HepG2 (cell line): ENCODE data around the gene TM4SF4. TPM values are rescaled to one million over a fixed set of nuclear protein-coding genes. Genes with fewer than 3 reads are reported as not detected.

Experiments used
- BHLHE40 ChIP-seq: IDR thresholded peaks from 2 replicates; pipeline ENCODE4 v1.6.1; 2011; ENCODE audit warnings: low read length, improper control_type of control experiment
- BRD4 ChIP-seq: sonication (generic); formaldehyde crosslinking; IDR thresholded peaks from 2 replicates; pipeline ENCODE4 v1.4.0; 2020; ENCODE audit warnings: missing genetic modification reagents
- FOSL2 ChIP-seq: sonication (generic); formaldehyde crosslinking; IDR thresholded peaks from 2 replicates; pipeline ENCODE4 v1.4.0; 2020; ENCODE audit warnings: missing genetic modification reagents
- KAT8 ChIP-seq: IDR thresholded peaks from 2 replicates; pipeline ENCODE4 v1.6.1; 2016; ENCODE audit warnings: missing genetic modification reagents, missing compliant biosample characterization
- KDM2A ChIP-seq: sonication (generic); formaldehyde crosslinking; IDR thresholded peaks from 2 replicates; pipeline ENCODE4 v1.4.0; 2020; ENCODE audit warnings: low read depth, missing genetic modification reagents, borderline replicate concordance
- MIER2 ChIP-seq: IDR thresholded peaks from 2 replicates; pipeline ENCODE4 v1.6.1; 2016; ENCODE audit warnings: missing biosample characterization, missing genetic modification reagents
- RARA ChIP-seq: IDR thresholded peaks from 2 replicates; pipeline ENCODE4 v1.6.1; 2016; ENCODE audit warnings: missing genetic modification reagents, missing compliant biosample characterization
- SALL2 ChIP-seq: sonication (generic); formaldehyde crosslinking; IDR thresholded peaks from 2 replicates; pipeline ENCODE4 v1.8.1; 2023; ENCODE audit warnings: mild to moderate bottlenecking, missing genetic modification reagents, inconsistent platforms
- SPEN ChIP-seq: sonication (generic); formaldehyde crosslinking; IDR thresholded peaks from 2 replicates; pipeline ENCODE4 v1.5.1; 2020; ENCODE audit warnings: low read depth, mild to moderate bottlenecking, missing genetic modification reagents
- XRCC5 ChIP-seq: fragments of 200-400 bp; formaldehyde crosslinking; optimal IDR thresholded peaks from 2 replicates; pipeline ENCODE3; 2017; ENCODE audit warnings: mild to moderate bottlenecking, low read length
- ZFP82 ChIP-seq: sonication (generic); formaldehyde crosslinking; IDR thresholded peaks from 2 replicates; pipeline ENCODE4 v1.5.1; 2020; ENCODE audit warnings: mild to moderate bottlenecking, missing genetic modification reagents, borderline replicate concordance
- ZNF205 ChIP-seq: IDR thresholded peaks from 2 replicates; pipeline ENCODE4 v1.6.1; 2018; ENCODE audit warnings: missing biosample characterization, missing genetic modification reagents
- ZNF24 ChIP-seq: fragments of 450-650 bp; IDR thresholded peaks from 2 replicates; pipeline ENCODE4 v1.6.1; 2017; ENCODE audit warnings: antibody characterized with exemption, mild to moderate bottlenecking
- ZNF878 ChIP-seq: sonication (generic); formaldehyde crosslinking; IDR thresholded peaks from 2 replicates; pipeline ENCODE4 v1.8.1; 2023; ENCODE audit warnings: mild to moderate bottlenecking, missing genetic modification reagents, moderate library complexity
- ZSCAN29 ChIP-seq: sonication (generic); formaldehyde crosslinking; conservative IDR thresholded peaks from 2 replicates; pipeline ENCODE4 v1.4.0; 2020; ENCODE audit warnings: mild to moderate bottlenecking, missing genetic modification reagents
- polyA plus RNA-seq, 8 experiments: library from polyadenylated mRNA; depleted of rRNA in 3 of 8; stranded (reverse) in 7 of 8; unstranded in 1 of 8; fragments of >200 nt; fragmentation: Illumina TruSeq in 4 of 8; extraction: Trizol in 4 of 8; gene quantifications; 2 replicates each; pipeline versions ENCODE4 v1.2.1 to v1.2.3, GENCODE V29; 2011 to 2016; ENCODE audit warnings: low read depth in 4 of 8, missing spikeins in 1 of 8, mixed read lengths in 1 of 8; ENCODE audit not compliant: insufficient read depth in 1 of 8
- total RNA-seq, 5 experiments: library from RNA; depleted of rRNA; stranded (reverse); fragments of >200 nt; fragmentation: Illumina TruSeq; extraction: Trizol; gene quantifications; 2 replicates each; pipeline ENCODE4 v1.2.3, GENCODE V29; 2016; ENCODE audit warnings: low read depth in 1 of 5
- TF ChIP-seq, protein P1 (sequence below): sonication (generic); formaldehyde crosslinking; IDR thresholded peaks from 2 replicates; pipeline ENCODE4 v1.5.0; 2020; ENCODE audit warnings: mild to moderate bottlenecking, missing genetic modification reagents, moderate library complexity
- TF ChIP-seq, protein P2 (sequence below): IDR thresholded peaks from 2 replicates; pipeline ENCODE4 v1.6.1; 2016; ENCODE audit warnings: mild to moderate bottlenecking, missing biosample characterization, missing genetic modification reagents
- TF ChIP-seq, protein P3 (sequence below): sonication (generic); formaldehyde crosslinking; IDR thresholded peaks from 2 replicates; pipeline ENCODE4 v1.4.0; 2020; ENCODE audit warnings: missing genetic modification reagents, borderline replicate concordance
- TF ChIP-seq, protein P4 (sequence below): sonication (generic); formaldehyde crosslinking; IDR thresholded peaks from 2 replicates; pipeline ENCODE4 v1.4.0; 2020; ENCODE audit warnings: missing genetic modification reagents, borderline replicate concordance
- TF ChIP-seq, protein P5 (sequence below): sonication (generic); formaldehyde crosslinking; IDR thresholded peaks from 2 replicates; pipeline ENCODE4 v1.4.0; 2020; ENCODE audit warnings: missing genetic modification reagents

TM4SF4 gene
- total and polyA plus RNA-seq, 2 of the 13 experiments (the other 11 are each of a cell fraction or from before 2014, with no cell fraction given): 0.63 to 0.95 TPM

DNA sequence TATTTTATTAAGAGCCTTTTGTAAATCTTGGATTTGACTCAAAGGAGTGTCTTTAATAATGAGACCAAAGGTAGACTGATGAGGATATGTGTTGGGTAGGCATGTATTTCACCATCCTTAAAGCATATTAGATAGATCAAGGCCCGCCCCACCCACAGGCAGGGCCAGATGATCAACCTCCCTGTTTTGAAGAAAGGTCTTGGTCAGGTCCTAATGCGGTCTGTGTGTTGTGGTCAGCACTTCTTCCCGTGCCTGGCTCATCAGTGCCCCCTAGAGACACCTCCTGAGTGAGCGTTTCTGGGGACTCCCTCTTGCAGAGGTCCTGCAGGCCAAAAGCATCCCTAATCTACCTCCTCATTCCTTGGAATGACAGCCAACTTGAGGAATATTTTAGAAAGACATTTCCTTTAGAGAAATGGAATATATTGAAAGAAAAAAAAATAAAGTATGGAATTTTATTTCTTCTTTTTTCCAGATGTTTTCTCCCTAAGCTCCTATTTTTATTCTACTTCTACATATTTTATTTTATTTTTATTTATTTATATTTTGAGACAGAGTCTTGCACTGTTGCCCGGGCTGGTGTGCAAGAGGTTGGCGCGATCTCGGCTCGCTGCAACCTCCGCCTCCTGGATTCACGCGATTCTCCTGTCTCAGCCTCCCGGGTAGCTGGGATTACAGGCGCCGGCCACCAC, 6.0 kb downstream of the TM4SF4 start (continued):
- TF ChIP-seq, protein P1, sequence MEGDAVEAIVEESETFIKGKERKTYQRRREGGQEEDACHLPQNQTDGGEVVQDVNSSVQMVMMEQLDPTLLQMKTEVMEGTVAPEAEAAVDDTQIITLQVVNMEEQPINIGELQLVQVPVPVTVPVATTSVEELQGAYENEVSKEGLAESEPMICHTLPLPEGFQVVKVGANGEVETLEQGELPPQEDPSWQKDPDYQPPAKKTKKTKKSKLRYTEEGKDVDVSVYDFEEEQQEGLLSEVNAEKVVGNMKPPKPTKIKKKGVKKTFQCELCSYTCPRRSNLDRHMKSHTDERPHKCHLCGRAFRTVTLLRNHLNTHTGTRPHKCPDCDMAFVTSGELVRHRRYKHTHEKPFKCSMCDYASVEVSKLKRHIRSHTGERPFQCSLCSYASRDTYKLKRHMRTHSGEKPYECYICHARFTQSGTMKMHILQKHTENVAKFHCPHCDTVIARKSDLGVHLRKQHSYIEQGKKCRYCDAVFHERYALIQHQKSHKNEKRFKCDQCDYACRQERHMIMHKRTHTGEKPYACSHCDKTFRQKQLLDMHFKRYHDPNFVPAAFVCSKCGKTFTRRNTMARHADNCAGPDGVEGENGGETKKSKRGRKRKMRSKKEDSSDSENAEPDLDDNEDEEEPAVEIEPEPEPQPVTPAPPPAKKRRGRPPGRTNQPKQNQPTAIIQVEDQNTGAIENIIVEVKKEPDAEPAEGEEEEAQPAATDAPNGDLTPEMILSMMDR (CRISPR knock-in tag): peak; percentile 95
- TF ChIP-seq, protein P2, sequence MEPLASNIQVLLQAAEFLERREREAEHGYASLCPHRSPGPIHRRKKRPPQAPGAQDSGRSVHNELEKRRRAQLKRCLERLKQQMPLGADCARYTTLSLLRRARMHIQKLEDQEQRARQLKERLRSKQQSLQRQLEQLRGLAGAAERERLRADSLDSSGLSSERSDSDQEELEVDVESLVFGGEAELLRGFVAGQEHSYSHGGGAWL (CRISPR knock-in tag): no peak
- no peak for TF ChIP-seq SALL2 (CRISPR knock-in tag)
- peak; percentile 60 for TF ChIP-seq FOSL2
- peak; percentile 74 for TF ChIP-seq XRCC5
- TF ChIP-seq KDM2A (CRISPR knock-in tag): peak; percentile 65; the same call in 1 of the 2 replicates
- peak; percentile 37; the same call in 1 of the 2 replicates for TF ChIP-seq KAT8 (CRISPR knock-in tag)
- peak; percentile 33; the same call in 1 of the 2 replicates for TF ChIP-seq RARA (CRISPR knock-in tag)
- TF ChIP-seq MIER2: peak; percentile 68; the same call in 1 of the 2 replicates
- TF ChIP-seq ZNF878: no peak
- TF ChIP-seq ZNF24: 0 out of 2 replicates have a peak, but pooled peaks have one; percentile 45
- peak; percentile 24; the same call in 1 of the 2 replicates for TF ChIP-seq BHLHE40
- TF ChIP-seq, protein P3, sequence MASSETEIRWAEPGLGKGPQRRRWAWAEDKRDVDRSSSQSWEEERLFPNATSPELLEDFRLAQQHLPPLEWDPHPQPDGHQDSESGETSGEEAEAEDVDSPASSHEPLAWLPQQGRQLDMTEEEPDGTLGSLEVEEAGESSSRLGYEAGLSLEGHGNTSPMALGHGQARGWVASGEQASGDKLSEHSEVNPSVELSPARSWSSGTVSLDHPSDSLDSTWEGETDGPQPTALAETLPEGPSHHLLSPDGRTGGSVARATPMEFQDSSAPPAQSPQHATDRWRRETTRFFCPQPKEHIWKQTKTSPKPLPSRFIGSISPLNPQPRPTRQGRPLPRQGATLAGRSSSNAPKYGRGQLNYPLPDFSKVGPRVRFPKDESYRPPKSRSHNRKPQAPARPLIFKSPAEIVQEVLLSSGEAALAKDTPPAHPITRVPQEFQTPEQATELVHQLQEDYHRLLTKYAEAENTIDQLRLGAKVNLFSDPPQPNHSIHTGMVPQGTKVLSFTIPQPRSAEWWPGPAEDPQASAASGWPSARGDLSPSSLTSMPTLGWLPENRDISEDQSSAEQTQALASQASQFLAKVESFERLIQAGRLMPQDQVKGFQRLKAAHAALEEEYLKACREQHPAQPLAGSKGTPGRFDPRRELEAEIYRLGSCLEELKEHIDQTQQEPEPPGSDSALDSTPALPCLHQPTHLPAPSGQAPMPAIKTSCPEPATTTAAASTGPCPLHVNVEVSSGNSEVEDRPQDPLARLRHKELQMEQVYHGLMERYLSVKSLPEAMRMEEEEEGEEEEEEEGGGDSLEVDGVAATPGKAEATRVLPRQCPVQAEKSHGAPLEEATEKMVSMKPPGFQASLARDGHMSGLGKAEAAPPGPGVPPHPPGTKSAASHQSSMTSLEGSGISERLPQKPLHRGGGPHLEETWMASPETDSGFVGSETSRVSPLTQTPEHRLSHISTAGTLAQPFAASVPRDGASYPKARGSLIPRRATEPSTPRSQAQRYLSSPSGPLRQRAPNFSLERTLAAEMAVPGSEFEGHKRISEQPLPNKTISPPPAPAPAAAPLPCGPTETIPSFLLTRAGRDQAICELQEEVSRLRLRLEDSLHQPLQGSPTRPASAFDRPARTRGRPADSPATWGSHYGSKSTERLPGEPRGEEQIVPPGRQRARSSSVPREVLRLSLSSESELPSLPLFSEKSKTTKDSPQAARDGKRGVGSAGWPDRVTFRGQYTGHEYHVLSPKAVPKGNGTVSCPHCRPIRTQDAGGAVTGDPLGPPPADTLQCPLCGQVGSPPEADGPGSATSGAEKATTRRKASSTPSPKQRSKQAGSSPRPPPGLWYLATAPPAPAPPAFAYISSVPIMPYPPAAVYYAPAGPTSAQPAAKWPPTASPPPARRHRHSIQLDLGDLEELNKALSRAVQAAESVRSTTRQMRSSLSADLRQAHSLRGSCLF (CRISPR knock-in tag): no peak
- TF ChIP-seq ZNF205 (CRISPR knock-in tag): peak; percentile 32; the same call in 1 of the 2 replicates
- TF ChIP-seq, protein P4, sequence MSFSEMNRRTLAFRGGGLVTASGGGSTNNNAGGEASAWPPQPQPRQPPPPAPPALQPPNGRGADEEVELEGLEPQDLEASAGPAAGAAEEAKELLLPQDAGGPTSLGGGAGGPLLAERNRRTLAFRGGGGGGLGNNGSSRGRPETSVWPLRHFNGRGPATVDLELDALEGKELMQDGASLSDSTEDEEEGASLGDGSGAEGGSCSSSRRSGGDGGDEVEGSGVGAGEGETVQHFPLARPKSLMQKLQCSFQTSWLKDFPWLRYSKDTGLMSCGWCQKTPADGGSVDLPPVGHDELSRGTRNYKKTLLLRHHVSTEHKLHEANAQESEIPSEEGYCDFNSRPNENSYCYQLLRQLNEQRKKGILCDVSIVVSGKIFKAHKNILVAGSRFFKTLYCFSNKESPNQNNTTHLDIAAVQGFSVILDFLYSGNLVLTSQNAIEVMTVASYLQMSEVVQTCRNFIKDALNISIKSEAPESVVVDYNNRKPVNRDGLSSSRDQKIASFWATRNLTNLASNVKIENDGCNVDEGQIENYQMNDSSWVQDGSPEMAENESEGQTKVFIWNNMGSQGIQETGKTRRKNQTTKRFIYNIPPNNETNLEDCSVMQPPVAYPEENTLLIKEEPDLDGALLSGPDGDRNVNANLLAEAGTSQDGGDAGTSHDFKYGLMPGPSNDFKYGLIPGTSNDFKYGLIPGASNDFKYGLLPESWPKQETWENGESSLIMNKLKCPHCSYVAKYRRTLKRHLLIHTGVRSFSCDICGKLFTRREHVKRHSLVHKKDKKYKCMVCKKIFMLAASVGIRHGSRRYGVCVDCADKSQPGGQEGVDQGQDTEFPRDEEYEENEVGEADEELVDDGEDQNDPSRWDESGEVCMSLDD (CRISPR knock-in tag): no peak
- 0 out of 2 replicates have a peak, but pooled peaks have one; percentile 28 for TF ChIP-seq SPEN (CRISPR knock-in tag)
- TF ChIP-seq, protein P5, sequence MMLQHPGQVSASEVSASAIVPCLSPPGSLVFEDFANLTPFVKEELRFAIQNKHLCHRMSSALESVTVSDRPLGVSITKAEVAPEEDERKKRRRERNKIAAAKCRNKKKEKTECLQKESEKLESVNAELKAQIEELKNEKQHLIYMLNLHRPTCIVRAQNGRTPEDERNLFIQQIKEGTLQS (CRISPR knock-in tag): 0 out of 2 replicates have a peak, but pooled peaks have one; percentile 20
- TF ChIP-seq BRD4 (CRISPR knock-in tag): 0 out of 2 replicates have a peak, but pooled peaks have one; percentile 47
- TF ChIP-seq ZSCAN29 (CRISPR knock-in tag): 0 out of 2 replicates have a peak, but pooled peaks have one; percentile 46
- TF ChIP-seq ZFP82 (CRISPR knock-in tag): no peak
